SK-N-SH treated with all-trans-retinoic acid at 6 μM for 48 hours (cell line): ENCODE measurements around the gene RBFOX2.

Experiments
- ATAC-seq: fragments of 200-7000 bp; cut with Tn5 transposase; 3 replicates; pipeline ENCODE4 v1.9.1; 2020; ENCODE audit warnings: mild to moderate bottlenecking, moderate library complexity
- BACH2 ChIP-seq: fragments of 250-450 bp; sonication (Bioruptor Pico); IDR thresholded peaks from 2 replicates; pipeline ENCODE4 v1.9.0; 2021; ENCODE audit warnings: mild to moderate bottlenecking, borderline replicate concordance
- CSDC2 ChIP-seq: fragments of 250-450 bp; sonication (Bioruptor Pico); IDR thresholded peaks from 2 replicates; pipeline ENCODE4 v1.5.0; 2020; ENCODE audit warnings: mild to moderate bottlenecking, moderate library complexity
- CSRNP3 ChIP-seq: fragments of 250-450 bp; sonication (Bioruptor Pico); IDR thresholded peaks from 2 replicates; pipeline ENCODE4 v1.5.1; 2021; ENCODE audit warnings: mild to moderate bottlenecking, moderate library complexity
- ISL1 ChIP-seq: fragments of 250-450 bp; sonication (Bioruptor Pico); IDR thresholded peaks from 2 replicates; pipeline ENCODE4 v2.1.2; 2022; ENCODE audit warnings: mild to moderate bottlenecking, moderate library complexity
- PATZ1 ChIP-seq: fragments of 250-450 bp; sonication (Bioruptor Pico); IDR thresholded peaks from 2 replicates; pipeline ENCODE4 v1.8.0; 2020; ENCODE audit warnings: mild to moderate bottlenecking, moderate library complexity, borderline replicate concordance
- POU6F1 ChIP-seq: fragments of 250-450 bp; sonication (Bioruptor Pico); IDR thresholded peaks from 2 replicates; pipeline ENCODE4 v1.8.0; 2021; ENCODE audit warnings: low read depth, mild to moderate bottlenecking, moderate library complexity, borderline replicate concordance
- PPARA ChIP-seq: fragments of 250-450 bp; sonication (Bioruptor Pico); IDR thresholded peaks from 2 replicates; pipeline ENCODE4 v1.5.0; 2020; ENCODE audit warnings: mild to moderate bottlenecking, borderline replicate concordance
- RARB ChIP-seq: fragments of 250-450 bp; sonication (Bioruptor Pico); IDR thresholded peaks from 2 replicates; pipeline ENCODE4 v1.8.0; 2021; ENCODE audit warnings: mild to moderate bottlenecking, moderate library complexity
- SNAI2 ChIP-seq: fragments of 250-450 bp; sonication (Bioruptor Pico); IDR thresholded peaks from 2 replicates; pipeline ENCODE4 v1.5.0; 2020; ENCODE audit warnings: mild to moderate bottlenecking, moderate library complexity
- TCF4 ChIP-seq: fragments of 250-450 bp; sonication (Bioruptor Pico); IDR thresholded peaks from 2 replicates; pipeline ENCODE4 v1.8.0; 2021; ENCODE audit warnings: mild to moderate bottlenecking, moderate library complexity, borderline replicate concordance
- TOX ChIP-seq: fragments of 250-450 bp; sonication (Bioruptor Pico); IDR thresholded peaks from 2 replicates; pipeline ENCODE4 v1.8.0; 2021; ENCODE audit warnings: mild to moderate bottlenecking, moderate library complexity, borderline replicate concordance
- ZC3H10 ChIP-seq: fragments of 250-450 bp; sonication (Bioruptor Pico); IDR thresholded peaks from 2 replicates; pipeline ENCODE4 v1.5.1; 2021; ENCODE audit warnings: mild to moderate bottlenecking, moderate library complexity
- ZFP30 ChIP-seq: fragments of 450-650 bp; formaldehyde crosslinking; IDR thresholded peaks from 2 replicates; pipeline ENCODE4 v1.5.0; 2022; ENCODE audit warnings: mild to moderate bottlenecking, moderate library complexity
- ZNF565 ChIP-seq: fragments of 450-650 bp; formaldehyde crosslinking; conservative IDR thresholded peaks from 2 replicates; pipeline ENCODE4 v1.5.0; 2020; ENCODE audit warnings: low read depth, mild to moderate bottlenecking, moderate library complexity
- ZNF70 ChIP-seq: fragments of 450-650 bp; formaldehyde crosslinking; IDR thresholded peaks from 2 replicates; pipeline ENCODE4 v1.5.0; 2020; ENCODE audit warnings: mild to moderate bottlenecking, moderate library complexity
- ZNF8 ChIP-seq: fragments of 450-650 bp; formaldehyde crosslinking; IDR thresholded peaks from 2 replicates; pipeline ENCODE4 v1.5.0; 2020; ENCODE audit warnings: mild to moderate bottlenecking, moderate library complexity
- TF ChIP-seq, protein P1 (sequence below): fragments of 250-450 bp; sonication (Bioruptor Pico); IDR thresholded peaks from 2 replicates; pipeline ENCODE4 v1.5.1; 2020; ENCODE audit warnings: low read depth, mild to moderate bottlenecking, moderate library complexity
- TF ChIP-seq, protein P2 (sequence below): fragments of 250-450 bp; sonication (Bioruptor Pico); IDR thresholded peaks from 2 replicates; pipeline ENCODE4 v1.5.0; 2020; ENCODE audit warnings: mild to moderate bottlenecking, moderate library complexity

RBFOX2 gene

DNA sequence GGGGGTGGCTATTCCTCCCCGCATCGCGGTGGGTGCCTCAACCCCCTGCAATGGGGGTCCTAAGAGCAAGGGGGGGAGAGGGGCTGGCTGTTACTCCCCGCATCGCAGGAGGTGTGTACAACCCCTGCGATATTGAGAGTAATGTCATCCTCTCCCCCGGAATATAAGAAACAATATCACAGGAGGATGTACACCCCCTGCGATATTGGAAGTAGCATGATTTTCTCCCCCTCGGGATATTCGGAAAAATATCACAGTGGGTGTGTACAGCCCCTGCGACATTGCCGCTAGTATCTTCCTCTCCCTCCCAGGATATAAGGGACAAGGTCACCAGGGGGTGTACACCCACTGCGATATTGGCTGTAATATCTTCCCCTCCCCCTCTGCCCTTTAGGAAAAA is 333.4 kb downstream of the RBFOX2 start (continued):
- no peak for TF ChIP-seq CSRNP3 (CRISPR knock-in tag)
- no peak for TF ChIP-seq CSDC2 (CRISPR knock-in tag)
- no peak for TF ChIP-seq PATZ1 (CRISPR knock-in tag)
- no peak for TF ChIP-seq ZNF70 (CRISPR knock-in tag)
- TF ChIP-seq BACH2 = no peak
- TF ChIP-seq, protein P1, sequence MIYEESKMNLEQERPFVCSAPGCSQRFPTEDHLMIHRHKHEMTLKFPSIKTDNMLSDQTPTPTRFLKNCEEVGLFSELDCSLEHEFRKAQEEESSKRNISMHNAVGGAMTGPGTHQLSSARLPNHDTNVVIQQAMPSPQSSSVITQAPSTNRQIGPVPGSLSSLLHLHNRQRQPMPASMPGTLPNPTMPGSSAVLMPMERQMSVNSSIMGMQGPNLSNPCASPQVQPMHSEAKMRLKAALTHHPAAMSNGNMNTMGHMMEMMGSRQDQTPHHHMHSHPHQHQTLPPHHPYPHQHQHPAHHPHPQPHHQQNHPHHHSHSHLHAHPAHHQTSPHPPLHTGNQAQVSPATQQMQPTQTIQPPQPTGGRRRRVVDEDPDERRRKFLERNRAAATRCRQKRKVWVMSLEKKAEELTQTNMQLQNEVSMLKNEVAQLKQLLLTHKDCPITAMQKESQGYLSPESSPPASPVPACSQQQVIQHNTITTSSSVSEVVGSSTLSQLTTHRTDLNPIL = no peak
- no peak for TF ChIP-seq ZC3H10 (CRISPR knock-in tag)
- TF ChIP-seq ISL1 = no peak
- TF ChIP-seq, all 23 proteins: peak for 0

DNA sequence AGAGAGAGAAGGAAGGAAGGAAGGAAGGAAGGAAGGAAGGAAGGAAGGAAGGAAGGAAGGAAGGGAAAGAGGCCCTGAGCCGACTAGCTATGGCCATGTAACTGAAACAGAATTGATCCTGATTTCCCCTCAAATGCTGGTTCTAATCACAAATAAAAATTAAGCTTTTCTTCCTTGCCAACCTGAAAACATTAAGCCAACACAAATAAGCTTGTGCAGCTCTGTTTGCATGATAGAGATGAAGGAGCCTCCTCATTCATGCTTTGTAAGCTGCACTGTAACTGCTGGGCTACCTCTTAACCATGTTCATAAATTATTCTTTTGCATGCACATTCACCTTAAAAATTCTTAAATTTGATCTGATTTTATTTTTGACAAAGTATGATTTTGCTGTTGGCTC is 338.6 kb downstream of the RBFOX2 start:
- no peak for TF ChIP-seq ZNF8 (CRISPR knock-in tag)
- TF ChIP-seq ZFP30 (CRISPR knock-in tag) = no peak
- no peak for TF ChIP-seq CSDC2 (CRISPR knock-in tag)
- no peak for TF ChIP-seq POU6F1 (CRISPR knock-in tag)
- TF ChIP-seq PPARA = no peak
- no peak for TF ChIP-seq PATZ1 (CRISPR knock-in tag)
- no peak for TF ChIP-seq RARB (CRISPR knock-in tag)
- no peak for TF ChIP-seq SNAI2 (CRISPR knock-in tag)
- TF ChIP-seq ZNF70 (CRISPR knock-in tag) = no peak
- no peak for TF ChIP-seq TCF4 (CRISPR knock-in tag)
- TF ChIP-seq ISL1 = no peak
- TF ChIP-seq CSRNP3 (CRISPR knock-in tag) = no peak
- TF ChIP-seq, protein P1 = no peak
- no peak for TF ChIP-seq ZC3H10 (CRISPR knock-in tag)
- ATAC-seq = no peak

- no peak for ATAC-seq
- no peak for TF ChIP-seq SNAI2 (CRISPR knock-in tag)
- no peak for TF ChIP-seq ZNF565
- TF ChIP-seq CSDC2 (CRISPR knock-in tag) = no peak
- no peak for TF ChIP-seq TCF4 (CRISPR knock-in tag)
- no peak for TF ChIP-seq ZFP30 (CRISPR knock-in tag)
- no peak for TF ChIP-seq ZC3H10 (CRISPR knock-in tag)
- TF ChIP-seq, protein P2, sequence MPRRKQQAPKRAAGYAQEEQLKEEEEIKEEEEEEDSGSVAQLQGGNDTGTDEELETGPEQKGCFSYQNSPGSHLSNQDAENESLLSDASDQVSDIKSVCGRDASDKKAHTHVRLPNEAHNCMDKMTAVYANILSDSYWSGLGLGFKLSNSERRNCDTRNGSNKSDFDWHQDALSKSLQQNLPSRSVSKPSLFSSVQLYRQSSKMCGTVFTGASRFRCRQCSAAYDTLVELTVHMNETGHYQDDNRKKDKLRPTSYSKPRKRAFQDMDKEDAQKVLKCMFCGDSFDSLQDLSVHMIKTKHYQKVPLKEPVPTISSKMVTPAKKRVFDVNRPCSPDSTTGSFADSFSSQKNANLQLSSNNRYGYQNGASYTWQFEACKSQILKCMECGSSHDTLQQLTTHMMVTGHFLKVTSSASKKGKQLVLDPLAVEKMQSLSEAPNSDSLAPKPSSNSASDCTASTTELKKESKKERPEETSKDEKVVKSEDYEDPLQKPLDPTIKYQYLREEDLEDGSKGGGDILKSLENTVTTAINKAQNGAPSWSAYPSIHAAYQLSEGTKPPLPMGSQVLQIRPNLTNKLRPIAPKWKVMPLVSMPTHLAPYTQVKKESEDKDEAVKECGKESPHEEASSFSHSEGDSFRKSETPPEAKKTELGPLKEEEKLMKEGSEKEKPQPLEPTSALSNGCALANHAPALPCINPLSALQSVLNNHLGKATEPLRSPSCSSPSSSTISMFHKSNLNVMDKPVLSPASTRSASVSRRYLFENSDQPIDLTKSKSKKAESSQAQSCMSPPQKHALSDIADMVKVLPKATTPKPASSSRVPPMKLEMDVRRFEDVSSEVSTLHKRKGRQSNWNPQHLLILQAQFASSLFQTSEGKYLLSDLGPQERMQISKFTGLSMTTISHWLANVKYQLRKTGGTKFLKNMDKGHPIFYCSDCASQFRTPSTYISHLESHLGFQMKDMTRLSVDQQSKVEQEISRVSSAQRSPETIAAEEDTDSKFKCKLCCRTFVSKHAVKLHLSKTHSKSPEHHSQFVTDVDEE (CRISPR knock-in tag) = no peak
- TF ChIP-seq TOX (CRISPR knock-in tag) = no peak
- no peak for TF ChIP-seq ZNF70 (CRISPR knock-in tag)
- TF ChIP-seq, protein P1 = no peak
- no peak for TF ChIP-seq CSRNP3 (CRISPR knock-in tag)
Observed at GRCh38 chr22:35688913-35689675, 339.5 kb downstream of the RBFOX2 start.
